Measurements from ENCODE around the gene NWD2.

- TF ChIP-seq NR2C1 (IDR thresholded peaks at IDR 0.05) = no peak
- TF ChIP-seq MEF2A (IDR thresholded peaks at IDR 0.05; ENCODE audit: insufficient read depth, low read depth, low read length) = no peak
- no peak for TF ChIP-seq CEBPB (IDR thresholded peaks at IDR 0.05; ENCODE audit: borderline replicate concordance in 1 of 2, low read depth in 2 of 2, low read length in 2 of 2)
- TF ChIP-seq CUX1 (IDR thresholded peaks at IDR 0.05; ENCODE audit: insufficient replicate concordance, low read depth, low read length) = no peak
- TF ChIP-seq NKRF (conservative IDR thresholded peaks at IDR 0.05) = no peak
- TF ChIP-seq RBBP5 (conservative IDR thresholded peaks at IDR 0.05) = no peak
- TF ChIP-seq KDM1A (IDR thresholded peaks at IDR 0.05; ENCODE audit: borderline replicate concordance) = no peak
- no peak for TF ChIP-seq TCF7 (IDR thresholded peaks at IDR 0.05; ENCODE audit: borderline replicate concordance)
- no peak for TF ChIP-seq ATF3 (IDR thresholded peaks at IDR 0.05; ENCODE audit: borderline replicate concordance, extremely low read depth, low read depth, low read length)
Observed at GRCh38 chr4:37440501-37440900, 196.0 kb downstream of the NWD2 start.
